Tongue (tissue), 2 donors: ENCODE measurements around the gene NFS1. TPM values are rescaled to one million over a fixed set of nuclear protein-coding genes. Genes with fewer than 3 reads are reported as not detected.
"Not testable (repeated sequence)": the region's sequence is repeated elsewhere in the genome, so short reads cannot be mapped to it uniquely, and the experiment has no call there.

Source experiments
- DNase-seq: peaks from one replicate; pipeline ENCODE4 v3.0.0-alpha.2; 2015
- total RNA-seq: library from RNA; depleted of rRNA; stranded (reverse); fragments of >200 nt; gene quantifications from one replicate; pipeline ENCODE4 v1.2.3, GENCODE V29; 2014

The NFS1 gene
- total RNA-seq: 33.3 TPM

GRCh38 chr20:35699127-35699956 lies at the start of gene NFS1, which contains the start of gene ROMO1:
NFS1 (minus strand) TSS chr20:35699352; CDS start chr20:35699288, 64 bp downstream.
ROMO1 (plus strand) TSS chr20:35699405; CDS start chr20:35699633, 228 bp downstream.
- DNase-seq: peak; percentile 95

GRCh38 chr20:35744492-35744841 lies 45.3 kb upstream of the NFS1 start:
- not testable (repeated sequence) for DNase-seq

- DNase-seq: no peak
Measured at GRCh38 chr20:35743693-35744491, 44.7 kb upstream of the NFS1 start.

- DNase-seq: peak; percentile 42
Measured at GRCh38 chr20:35742741-35743523, 43.8 kb upstream of the NFS1 start.

GRCh38 chr20:35741892-35742740 lies 43.0 kb upstream of the NFS1 start, which contains the start of gene RBM39:
RBM39 (minus strand) TSS chr20:35742260; CDS start chr20:35740874, 1,386 bp downstream.
- peak; percentile 100 for DNase-seq

GRCh38 chr20:35739294-35740163 lies 40.4 kb upstream of the NFS1 start:
- no peak for DNase-seq

- DNase-seq: no peak
Measured at GRCh38 chr20:35738410-35739179, 39.4 kb upstream of the NFS1 start.

GRCh38 chr20:35737865-35738333 lies 38.7 kb upstream of the NFS1 start:
- DNase-seq: no peak

GRCh38 chr20:35735826-35736470 lies 36.8 kb upstream of the NFS1 start:
- DNase-seq: no peak

GRCh38 chr20:35734777-35735649 lies 35.9 kb upstream of the NFS1 start:
- DNase-seq: no peak

- DNase-seq: no peak
Measured at GRCh38 chr20:35734374-35734773, 35.2 kb upstream of the NFS1 start.

- DNase-seq: no peak
Measured at GRCh38 chr20:35732644-35732982, 33.5 kb upstream of the NFS1 start.

GRCh38 chr20:35731862-35732643 lies 32.9 kb upstream of the NFS1 start:
- no peak for DNase-seq

- no peak for DNase-seq
Measured at GRCh38 chr20:35731469-35731788, 32.3 kb upstream of the NFS1 start.

- no peak for DNase-seq
Measured at GRCh38 chr20:35730583-35731468, 31.7 kb upstream of the NFS1 start.
